Measurements from ENCODE around the gene PFN3.

DNA sequence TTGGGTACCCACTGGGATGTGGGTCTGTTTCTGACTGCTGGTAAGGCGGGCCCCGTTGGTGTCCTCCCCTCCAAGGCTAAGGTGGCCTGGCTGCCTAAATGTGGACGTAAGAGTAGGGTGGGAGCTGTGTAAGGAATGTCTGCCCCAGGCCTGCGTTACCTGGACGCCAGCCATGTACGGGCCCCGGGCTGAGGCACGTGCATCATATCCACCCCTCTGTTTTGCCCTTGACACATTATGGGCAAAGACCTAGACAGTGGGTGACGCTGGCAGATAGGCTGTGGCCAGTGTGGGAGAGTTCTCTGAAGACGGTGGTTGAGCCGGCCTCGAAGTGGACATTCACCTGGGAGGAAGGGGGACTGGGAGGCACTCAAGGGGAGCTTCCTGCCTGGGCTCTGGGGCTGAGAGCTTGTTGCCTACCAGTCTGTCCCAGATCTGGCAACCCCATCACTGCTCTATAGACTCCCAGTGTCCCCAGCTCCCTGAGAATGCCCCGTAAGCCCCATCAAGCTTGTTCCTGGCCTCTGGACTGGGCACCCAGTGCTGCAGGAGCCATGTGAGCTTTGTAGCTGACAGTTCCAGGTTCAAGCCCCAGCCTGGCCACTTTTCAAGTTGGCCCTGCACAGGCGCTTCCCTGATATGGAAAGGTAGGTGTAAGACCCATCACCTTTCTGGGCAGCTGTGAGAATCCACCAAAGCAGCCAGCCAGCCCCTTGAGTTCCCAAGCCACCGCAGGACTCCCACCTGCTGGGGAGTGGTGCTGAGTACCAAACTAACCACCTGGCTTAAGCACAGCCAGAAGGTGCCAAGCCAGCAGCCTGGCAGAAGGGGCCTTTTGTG, 42.9 kb upstream of the PFN3 start:
- TF ChIP-seq POLR2A (IDR thresholded peaks at IDR 0.05) (no peak), CTCF (IDR thresholded peaks at IDR 0.05) (no peak)
